Thyroid gland (tissue), 4 donors: ENCODE results near the gene AATF.

Experiments
- CTCF ChIP-seq, 6 experiments: fragments of 200-600 bp in 3 of 6; fragments of 450-650 bp in 3 of 6; sonication (generic) in 3 of 6; IDR thresholded peaks; one replicate each; pipeline ENCODE4 v1.5.1; 2016 to 2019; ENCODE audit warnings: antibody characterized with exemption in 6 of 6, mild to moderate bottlenecking in 2 of 6, inconsistent platforms in 1 of 6, moderate library complexity in 1 of 6
- POLR2A ChIP-seq, 2 donors: fragments of 450-650 bp; IDR thresholded peaks; one replicate each; pipeline ENCODE4 v1.6.1; 2017; ENCODE audit warnings: antibody characterized with exemption in 2 of 2, mild to moderate bottlenecking in 2 of 2, moderate library complexity in 1 of 2

- TF ChIP-seq CTCF (IDR thresholded peaks at IDR 0.05) (no peak), POLR2A (IDR thresholded peaks at IDR 0.05) (no peak)
Measured at GRCh38 chr17:37064206-37064605, 115.5 kb downstream of the AATF start.
